Fibroblast of peridontal ligament (primary cell): ENCODE results near the gene EI24.

ENCODE experiments used
- DNase-seq: peaks from one replicate; pipeline ENCODE4 v3.0.0-alpha.2; 2010; ENCODE audit errors: extremely low read depth

Gene EI24

GRCh38 chr11:125626288-125626950 is 57.1 kb downstream of the EI24 start:
- DNase-seq, result peak; percentile 73

GRCh38 chr11:125627236-125627910 is 58.1 kb downstream of the EI24 start:
- DNase-seq, result peak; percentile 23
